ENCODE measurements around the gene LRP2. TPM values are rescaled to one million over a fixed set of nuclear protein-coding genes. Genes with fewer than 3 reads are reported as not detected.

LRP2 gene
- total and polyA plus RNA-seq, 10 of the 15 experiments (the other 5 are each of a cell fraction or from before 2014, with no cell fraction given): 0.01 to 0.19 (median 0.06) TPM; not detected in 5

GRCh38 chr2:169184074-169184473, 178.3 kb downstream of the LRP2 start:
- BruUV-seq (replicated peaks): no TSS peak
- no peaks in the 10 kb centered on the region for H3K9me3 ChIP-seq (replicated peaks; ENCODE audit: control insufficient read depth, insufficient read depth, low read length)
- DNase-seq (ENCODE audit: low read depth, low spot score) (no peak), FAIRE-seq (no peak), ATAC-seq (no peak)
- no peaks in the 10 kb centered on the region for H4K20me1 ChIP-seq (ENCODE audit: control insufficient read depth, insufficient read depth)
- intact Hi-C loops (cut with micrococcal nuclease; ENCODE audit: unreplicated experiment) (no loop called here), in situ Hi-C loops (cut with MboI) (no loop called here)
- 1% methylated on average over 3 of the region's 3 CpGs for WGBS (ENCODE audit: insufficient coverage, insufficient replicate concordance, low lambda C conversion rate, missing lambda C conversion rate)
- H3K4me1 ChIP-seq (ENCODE audit: control insufficient read depth, insufficient read depth, low read length): no peaks in the 10 kb centered on the region
- H3K4me3 ChIP-seq: no peak overlapping the region
- ChIA-PET POLR2A (no interaction called here), CTCF (no interaction called here), RAD21 (ENCODE audit: unreplicated experiment) (no interaction called here), SMC1A (ENCODE audit: uncharacterized antibody, unreplicated experiment) (no interaction called here)
- no peak overlapping the region for H3K4me2 ChIP-seq (ENCODE audit: control insufficient read depth, insufficient read depth)
- H3K27ac ChIP-seq (ENCODE audit: control insufficient read depth, insufficient read depth): no peak overlapping the region
- H3K9ac ChIP-seq (ENCODE audit: control insufficient read depth, insufficient read depth, low read length): no peak overlapping the region
- no peaks in the 10 kb centered on the region for H3K79me2 ChIP-seq (ENCODE audit: control insufficient read depth, insufficient read depth, low read length)
- H3K36me3 ChIP-seq (ENCODE audit: control insufficient read depth in 2 of 2, insufficient read depth in 2 of 2, low read length in 1 of 2): no peaks in the 10 kb centered on the region
- peaks cover 2% of the 10 kb centered on the region in 2 experiments; a peak in 1 of 4 replicates for H3K27me3 ChIP-seq (replicated peaks in 1 of 2; ENCODE audit: control insufficient read depth in 2 of 2, insufficient read depth in 2 of 2, low read length in 1 of 2)
- TF ChIP-seq TCF7 (IDR thresholded peaks at IDR 0.05; ENCODE audit: borderline replicate concordance) (no peak), CHD4 (IDR thresholded peaks at IDR 0.05) (no peak), CUX1 (IDR thresholded peaks at IDR 0.05; ENCODE audit: insufficient replicate concordance, low read depth, low read length) (no peak), ZBTB4 (CRISPR knock-in tag; IDR thresholded peaks at IDR 0.05) (no peak), HCFC1 (IDR thresholded peaks at IDR 0.05; ENCODE audit: low read length) (no peak), IKZF2 (IDR thresholded peaks at IDR 0.05) (no peak), SP1 (IDR thresholded peaks at IDR 0.05; ENCODE audit: low read depth, low read length) (no peak), KAT2A (conservative IDR thresholded peaks at IDR 0.05; ENCODE audit: control insufficient read depth, low read depth, low read length) (no peak), EED (IDR thresholded peaks at IDR 0.05; ENCODE audit: low read depth) (no peak)
- H2AFZ ChIP-seq (ENCODE audit: control insufficient read depth, low read depth, low read length): no peak overlapping the region

All from GM12878 (cell line).